GM19328 (cell line): ENCODE measurements around the gene SLC25A52.
"Not testable (repeated sequence)": the region's sequence is repeated elsewhere in the genome, so short reads cannot be mapped to it uniquely, and the experiment has no call there.

Source experiments
- ATAC-seq: cut with Tn5 transposase; IDR thresholded peaks from one replicate; pipeline ENCODE4 v1.9.1; 2021; ENCODE audit warnings: mild to moderate bottlenecking, moderate library complexity; ENCODE audit not compliant: unreplicated experiment

Gene SLC25A52

GRCh38 chr18:31741097-31741735 lies 19.5 kb downstream of the SLC25A52 start:
- no peak for ATAC-seq

DNA sequence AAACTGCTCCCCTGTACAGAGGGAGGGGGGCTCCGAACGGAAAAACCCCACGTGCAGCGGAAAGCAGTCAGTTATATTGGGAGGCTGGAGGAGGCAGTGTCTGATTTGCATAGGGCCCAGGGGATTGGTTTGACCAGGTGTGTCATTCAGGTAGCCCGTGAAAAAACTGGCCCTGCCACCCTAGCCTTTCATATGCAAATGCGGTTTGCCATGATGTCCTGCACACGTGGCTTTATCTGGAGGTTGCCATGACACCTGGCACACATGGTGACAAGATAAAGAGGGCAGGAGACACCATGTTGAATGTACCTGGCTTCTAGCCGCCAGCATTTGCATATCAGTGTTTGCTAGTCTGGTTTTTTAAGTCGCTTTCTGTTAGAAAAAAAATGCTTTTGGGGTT lies 20.5 kb downstream of the SLC25A52 start:
- no peak for ATAC-seq

GRCh38 chr18:31739651-31740050 lies 21.0 kb downstream of the SLC25A52 start:
- ATAC-seq, result no peak

- ATAC-seq, result no peak
Observed at GRCh38 chr18:31738460-31739407, 21.9 kb downstream of the SLC25A52 start.

- no peak for ATAC-seq
Observed at GRCh38 chr18:31736630-31737029, 24.1 kb downstream of the SLC25A52 start.

DNA sequence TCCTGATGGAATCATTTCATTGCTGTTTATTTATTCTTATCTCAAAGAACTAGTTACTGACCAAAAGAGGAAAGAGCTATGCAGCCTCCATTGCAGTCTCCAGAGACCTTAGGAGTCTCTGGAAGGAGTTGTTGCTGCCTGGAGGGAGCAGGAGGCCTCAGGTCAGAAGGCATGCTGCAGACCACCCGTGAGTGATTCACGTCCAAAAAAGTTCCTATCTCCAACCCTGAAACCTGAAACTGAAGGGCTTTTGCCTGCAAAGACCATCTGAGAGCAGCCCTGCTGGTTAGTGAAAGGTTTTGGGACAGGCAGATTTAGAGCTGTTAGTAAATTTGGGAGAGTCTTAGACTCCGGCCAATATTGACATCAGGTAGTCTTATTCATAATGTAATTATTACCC lies 29.1 kb downstream of the SLC25A52 start:
- ATAC-seq, result no peak

DNA sequence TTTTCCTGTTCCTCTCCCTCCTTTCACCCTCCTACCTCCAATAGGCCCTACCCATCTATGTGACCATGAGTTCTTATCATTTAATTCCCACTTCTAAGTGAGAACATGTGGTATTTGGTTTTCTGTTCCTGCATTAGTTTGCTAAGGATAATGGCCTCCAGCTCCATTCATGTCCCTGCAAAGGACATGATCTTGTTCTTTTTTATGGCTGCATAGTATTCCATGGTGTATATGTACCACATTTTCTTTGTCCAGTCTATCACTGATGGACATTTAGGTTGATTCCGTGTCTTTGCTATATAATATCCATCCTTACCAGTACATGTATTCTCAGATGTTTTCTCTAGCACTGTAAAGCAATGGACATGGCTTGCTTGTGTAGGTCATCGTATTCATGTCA lies 31.5 kb downstream of the SLC25A52 start:
- ATAC-seq, result not testable (repeated sequence)

- no peak for ATAC-seq
Observed at GRCh38 chr18:31723990-31724711, 36.5 kb downstream of the SLC25A52 start.

GRCh38 chr18:31723639-31723989 lies 37.1 kb downstream of the SLC25A52 start:
- ATAC-seq, result no peak

- peak; percentile 93 for ATAC-seq
Observed at GRCh38 chr18:31722369-31722957, 38.2 kb downstream of the SLC25A52 start.

DNA sequence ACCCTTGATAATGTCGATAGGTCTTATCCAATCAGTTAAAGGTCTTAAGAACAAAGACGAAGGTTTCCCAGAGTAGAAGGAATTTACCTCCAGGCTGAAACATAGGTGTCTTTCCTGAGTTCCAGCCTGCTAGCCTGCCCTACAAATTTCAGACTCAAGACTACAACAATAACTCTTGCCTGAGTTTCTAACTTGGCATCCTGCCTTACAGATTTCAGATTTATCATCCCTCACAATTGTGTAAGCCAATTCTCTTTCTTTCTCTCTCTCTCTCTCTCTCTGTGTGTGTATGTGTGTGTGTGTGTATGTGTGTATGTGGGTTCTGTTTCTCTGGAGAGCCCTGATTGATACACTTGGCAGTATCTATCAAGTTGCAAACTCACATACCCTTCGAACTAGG lies 39.1 kb downstream of the SLC25A52 start:
- no peak for ATAC-seq

GRCh38 chr18:31720867-31721266 lies 39.8 kb downstream of the SLC25A52 start:
- ATAC-seq, result no peak

- ATAC-seq, result no peak
Observed at GRCh38 chr18:31719363-31720006, 41.2 kb downstream of the SLC25A52 start.

DNA sequence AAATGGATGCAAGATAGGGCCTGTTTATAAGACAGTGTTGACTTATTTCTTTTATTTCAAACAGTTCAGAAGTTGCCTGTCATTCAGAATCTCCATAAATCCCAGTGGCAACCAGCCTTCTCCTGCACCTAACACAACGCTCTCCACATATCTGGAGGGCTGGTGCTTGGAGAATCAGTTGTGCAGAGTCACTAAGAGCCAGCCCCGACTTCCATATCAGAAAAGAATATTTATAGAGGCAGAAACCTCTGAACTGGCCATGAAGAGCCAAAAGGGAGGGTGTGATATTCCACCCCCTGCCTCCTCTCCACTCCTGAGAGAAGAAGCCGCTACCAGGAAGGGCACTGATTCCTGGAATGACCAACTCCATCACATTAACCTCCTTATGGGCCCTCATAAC lies 42.3 kb downstream of the SLC25A52 start:
- ATAC-seq, result no peak

DNA sequence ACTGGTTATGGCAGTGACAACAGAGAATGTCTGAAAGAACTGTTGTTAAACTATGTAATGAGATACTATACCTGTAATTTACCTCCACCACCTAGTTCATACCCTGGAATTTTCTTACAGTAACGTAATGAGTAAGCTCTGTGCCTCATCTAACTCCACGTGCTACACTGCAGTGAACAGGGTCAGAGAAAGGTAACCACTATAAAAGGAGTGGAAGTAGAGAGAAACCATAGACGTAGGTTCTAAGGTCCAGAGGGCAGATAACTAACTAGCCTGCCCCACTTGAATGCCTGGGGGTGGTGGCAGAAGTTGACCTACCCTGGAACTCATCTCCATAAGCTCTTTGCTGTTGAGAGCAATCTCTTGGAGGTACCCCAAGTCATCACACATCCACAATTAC lies 44.3 kb downstream of the SLC25A52 start:
- no peak for ATAC-seq

DNA sequence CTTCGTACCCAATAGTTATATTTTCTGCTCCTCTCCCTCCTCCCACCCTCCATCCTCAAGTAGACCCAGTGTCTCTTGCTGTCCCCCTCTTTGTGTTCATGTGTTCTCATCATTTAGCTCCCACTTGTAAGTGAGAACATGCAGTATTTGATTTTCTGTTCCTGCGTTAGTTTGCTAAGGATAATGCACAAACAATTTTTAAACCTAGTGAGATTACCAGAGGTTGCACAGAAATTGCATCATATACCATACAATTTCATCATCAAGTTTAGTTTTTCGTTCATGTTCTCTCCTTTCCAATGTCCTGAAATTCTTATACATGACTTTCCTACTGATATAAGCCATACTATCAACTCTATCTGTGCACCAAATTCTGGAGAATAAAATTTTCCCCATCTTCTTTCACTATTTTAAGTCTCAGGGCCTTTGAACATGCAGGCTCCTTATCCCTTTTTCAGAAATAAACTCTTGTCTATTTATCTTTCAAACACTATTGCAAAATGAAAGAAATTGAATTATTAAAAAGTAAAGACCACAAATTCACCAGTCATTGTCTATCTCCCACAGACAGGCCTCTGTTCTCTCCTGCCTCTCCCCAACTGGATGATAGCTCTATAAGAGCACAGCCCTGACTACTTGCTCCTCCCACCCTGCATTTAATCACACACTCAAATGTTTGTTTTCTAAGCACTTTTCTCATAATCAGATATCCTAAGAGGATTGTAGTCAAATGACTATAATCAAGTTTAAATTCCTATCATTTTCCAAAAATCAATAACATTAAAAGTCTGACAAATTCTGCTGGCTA lies 49.1 kb downstream of the SLC25A52 start:
- no peak for ATAC-seq

GRCh38 chr18:31710826-31711225 lies 49.9 kb downstream of the SLC25A52 start:
- no peak for ATAC-seq
